KOPT-K1 (cell line): ENCODE measurements around the gene ALDH6A1.

ENCODE experiments used
- H3K27ac ChIP-seq: fragments of 200-600 bp; sonication (generic); 2 replicates; pipeline ENCODE4 v1.5.1; 2016; ENCODE audit warnings: antibody characterized with exemption, mild to moderate bottlenecking, low read depth, low read length; ENCODE audit not compliant: poor library complexity, severe bottlenecking
- H3K36me3 ChIP-seq: fragments of 200-600 bp; sonication (generic); 2 replicates; pipeline ENCODE4 v1.5.1; 2017; ENCODE audit warnings: antibody characterized with exemption, mild to moderate bottlenecking, low read length, moderate library complexity; ENCODE audit not compliant: insufficient read depth
- H3K9me3 ChIP-seq: fragments of 200-600 bp; sonication (generic); 2 replicates; pipeline ENCODE4 v1.5.1; 2017; ENCODE audit warnings: antibody characterized with exemption, low read length, mild to moderate bottlenecking; ENCODE audit not compliant: insufficient read depth, poor library complexity, severe bottlenecking

ALDH6A1 gene

GRCh38 chr14:74080820-74081460 is 3.3 kb downstream of the ALDH6A1 start:
- Histone ChIP-seq H3K36me3 (no peaks in the 10 kb centered on the region), H3K9me3 (no peaks in the 10 kb centered on the region), H3K27ac (no peak overlapping the region)

- Histone ChIP-seq H3K9me3 (no peaks in the 10 kb centered on the region), H3K27ac (no peak overlapping the region), H3K36me3 (no peaks in the 10 kb centered on the region)
These were observed 6.9 kb downstream of the ALDH6A1 start for GRCh38 chr14:74077401-74077800.

GRCh38 chr14:74065746-74066575 is 18.3 kb downstream of the ALDH6A1 start:
- Histone ChIP-seq H3K9me3 (no peaks in the 10 kb centered on the region), H3K27ac (no peak overlapping the region), H3K36me3 (no peaks in the 10 kb centered on the region; the same call in 1 of the 2 replicates)

- Histone ChIP-seq H3K9me3 (no peaks in the 10 kb centered on the region), H3K27ac (no peak overlapping the region), H3K36me3 (no peaks in the 10 kb centered on the region; the same call in 1 of the 2 replicates)
These were observed 19.4 kb downstream of the ALDH6A1 start for GRCh38 chr14:74064883-74065282.

GRCh38 chr14:74064426-74064825 is 19.8 kb downstream of the ALDH6A1 start:
- no peaks in the 10 kb centered on the region; the same call in 1 of the 2 replicates for H3K36me3 ChIP-seq
- no peaks in the 10 kb centered on the region for H3K9me3 ChIP-seq
- no peak overlapping the region for H3K27ac ChIP-seq

GRCh38 chr14:74062809-74063150 is 21.5 kb downstream of the ALDH6A1 start:
- no peak overlapping the region for H3K27ac ChIP-seq
- H3K9me3 ChIP-seq = no peaks in the 10 kb centered on the region
- no peaks in the 10 kb centered on the region; the same call in 1 of the 2 replicates for H3K36me3 ChIP-seq

- no peaks in the 10 kb centered on the region for H3K36me3 ChIP-seq
- no peak overlapping the region for H3K27ac ChIP-seq
- no peaks in the 10 kb centered on the region for H3K9me3 ChIP-seq
These were observed 34.3 kb downstream of the ALDH6A1 start for GRCh38 chr14:74049876-74050495.

DNA sequence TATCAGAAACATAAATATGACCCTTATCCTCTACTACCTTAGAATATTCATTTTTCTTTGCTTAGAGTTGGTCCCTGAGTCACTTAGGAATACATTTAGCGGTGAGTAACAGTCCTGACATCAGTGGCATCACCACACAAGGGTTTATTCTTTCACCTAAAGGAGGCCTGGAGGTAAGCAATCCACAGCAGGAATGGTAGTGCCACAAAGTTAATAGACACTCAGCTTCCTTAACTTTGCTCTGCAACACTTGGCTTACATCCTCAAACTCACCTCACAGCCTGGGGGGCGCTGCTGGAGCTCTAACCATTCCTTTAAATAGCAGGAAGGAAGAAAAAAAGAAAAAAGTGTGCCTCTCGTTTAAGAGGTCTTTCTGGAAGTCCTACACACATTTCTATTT is 36.0 kb downstream of the ALDH6A1 start:
- H3K36me3 ChIP-seq = no peaks in the 10 kb centered on the region
- no peaks in the 10 kb centered on the region for H3K9me3 ChIP-seq
- no peak overlapping the region for H3K27ac ChIP-seq

DNA sequence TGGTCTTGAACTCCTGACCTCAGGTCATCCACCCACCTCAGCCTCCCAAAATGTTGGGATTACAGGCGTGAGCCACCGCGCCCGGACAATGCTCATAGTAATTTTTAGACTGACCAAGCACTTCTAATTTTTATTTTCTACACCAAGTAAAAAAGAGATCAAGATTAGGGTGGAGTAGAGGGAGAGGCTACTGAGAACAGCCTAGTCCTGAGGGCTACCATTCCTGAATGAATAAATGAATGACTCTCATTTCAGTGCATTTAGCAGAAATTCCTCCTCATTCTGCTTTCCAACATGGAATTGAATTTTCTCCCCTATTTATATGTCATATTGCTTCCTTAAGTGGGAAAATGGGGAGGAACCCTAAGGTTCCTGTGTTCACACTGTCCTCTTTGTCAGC is 38.7 kb downstream of the ALDH6A1 start:
- H3K27ac ChIP-seq = no peak overlapping the region
- H3K36me3 ChIP-seq = no peaks in the 10 kb centered on the region
- H3K9me3 ChIP-seq = no peaks in the 10 kb centered on the region

DNA sequence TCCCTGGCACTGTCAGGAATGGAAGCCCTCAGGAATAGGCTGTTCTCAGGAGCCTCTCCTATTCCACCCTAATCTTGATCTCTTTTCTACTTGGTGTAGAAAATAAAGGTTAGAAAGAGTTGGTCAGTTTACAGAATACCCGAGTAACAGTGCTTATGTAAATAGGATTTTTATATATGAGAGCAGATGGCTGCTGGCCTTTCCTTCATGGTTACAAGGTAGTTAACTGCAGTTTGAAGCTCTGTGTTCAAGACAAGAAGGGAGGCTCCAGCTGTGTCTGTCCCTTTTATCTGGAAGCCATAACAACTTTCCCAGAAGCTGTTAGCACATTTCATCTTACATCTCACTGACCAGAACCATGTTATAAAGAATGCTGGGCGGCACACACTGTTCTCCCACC is 42.0 kb downstream of the ALDH6A1 start:
- no peak overlapping the region for H3K27ac ChIP-seq
- H3K36me3 ChIP-seq = no peaks in the 10 kb centered on the region
- no peaks in the 10 kb centered on the region for H3K9me3 ChIP-seq

GRCh38 chr14:74038020-74038859 is 46.0 kb downstream of the ALDH6A1 start:
- no peak overlapping the region for H3K27ac ChIP-seq

DNA sequence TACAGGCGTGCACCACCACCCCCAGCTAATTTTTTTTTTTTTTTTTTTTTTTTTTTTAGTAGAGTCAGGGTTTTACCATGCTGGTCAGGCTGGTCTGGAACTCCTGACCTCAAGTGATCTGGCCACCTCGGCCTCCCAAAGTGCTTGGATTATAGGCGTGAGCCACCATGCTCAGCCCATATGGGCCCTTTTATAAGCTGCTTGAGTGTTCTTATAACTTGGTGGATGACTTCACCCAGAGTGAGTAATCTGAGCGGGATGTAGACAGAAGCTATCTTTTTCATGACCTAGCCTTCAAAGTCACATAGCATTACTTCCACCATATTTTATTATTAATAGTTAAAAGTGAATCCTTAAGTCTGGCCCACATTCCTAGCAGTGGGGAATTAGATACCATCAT is 48.7 kb downstream of the ALDH6A1 start:
- Histone ChIP-seq H3K27ac (no peak overlapping the region), H3K36me3 (no peaks in the 10 kb centered on the region), H3K9me3 (no peaks in the 10 kb centered on the region)

More at GRCh38 chr14:74038020-74038859, 46.0 kb downstream of the ALDH6A1 start:
- H3K36me3 ChIP-seq = no peaks in the 10 kb centered on the region
- H3K9me3 ChIP-seq = no peaks in the 10 kb centered on the region

DNA sequence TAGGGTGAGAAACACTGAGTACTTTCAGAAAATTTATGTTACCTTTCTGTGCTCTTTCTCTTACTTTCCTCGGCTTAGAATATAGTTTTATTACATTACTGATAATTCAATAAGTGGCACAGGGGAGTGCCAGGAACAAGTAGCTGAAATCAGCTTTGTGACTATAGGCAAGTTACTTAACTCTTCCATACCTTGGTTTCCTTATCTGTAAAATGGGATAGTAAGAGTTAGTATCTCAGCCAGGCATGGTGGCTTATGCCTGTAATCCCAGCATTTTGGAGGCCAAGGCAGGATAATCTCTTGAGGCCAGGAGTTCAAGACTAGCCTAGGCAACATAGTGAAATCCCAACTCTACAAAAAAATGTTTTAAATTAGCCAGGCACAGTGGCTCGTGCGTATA is 49.7 kb downstream of the ALDH6A1 start:
- Histone ChIP-seq H3K36me3 (no peaks in the 10 kb centered on the region), H3K9me3 (no peaks in the 10 kb centered on the region)

GRCh38 chr14:74029136-74029535 is 55.1 kb downstream of the ALDH6A1 start:
- Histone ChIP-seq H3K9me3 (no peaks in the 10 kb centered on the region), H3K36me3 (no peaks in the 10 kb centered on the region), H3K27ac (no peak overlapping the region)

More for the DNA sequence above, 49.7 kb downstream of the ALDH6A1 start:
- no peak overlapping the region for H3K27ac ChIP-seq

DNA sequence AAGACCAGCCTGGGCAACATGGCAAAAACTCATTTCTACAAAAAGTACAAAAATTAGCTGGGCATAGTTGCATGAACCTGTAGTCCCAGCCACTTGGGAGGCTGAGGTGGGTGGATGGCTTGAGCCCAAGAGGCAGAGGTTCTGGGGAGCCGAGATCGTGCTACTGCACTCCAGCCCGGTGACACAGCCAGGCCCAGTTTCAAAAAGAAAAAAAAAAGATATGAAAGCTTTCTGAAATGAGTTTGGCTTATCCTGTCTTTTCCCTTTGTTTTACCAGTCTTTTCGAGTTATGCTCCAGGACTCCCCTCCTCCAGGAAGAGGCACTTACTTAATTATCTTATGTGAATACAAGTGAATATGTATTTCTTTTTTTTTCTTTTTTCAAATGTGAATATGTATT is 61.9 kb downstream of the ALDH6A1 start:
- H3K27ac ChIP-seq = no peak overlapping the region
- no peaks in the 10 kb centered on the region for H3K36me3 ChIP-seq
- no peaks in the 10 kb centered on the region for H3K9me3 ChIP-seq
